Activated CD4-positive, alpha-beta memory T cell treated with anti-CD3 and anti-CD28 coated beads, Interleukin-2, amount 10 ng/mL, durations not matched to agents 7 days and 5 days (primary cell): ENCODE results near the gene MRPL53. TPM values are rescaled to one million over a fixed set of nuclear protein-coding genes. Genes with fewer than 3 reads are reported as not detected.

Source experiments
- CTCF ChIA-PET: fragments of 350-600 bp; sonication (Branson Sonifier 250); formaldehyde crosslinking; loops from one replicate; lab custom pipeline; 2021; ENCODE audit warnings: antibody characterized with exemption, inconsistent platforms; lab: Charles Lee
- POLR2A ChIA-PET: fragments of 350-600 bp; sonication (Branson Sonifier 250); formaldehyde crosslinking; loops from one replicate; lab custom pipeline; 2021; ENCODE audit warnings: antibody characterized with exemption; lab: Charles Lee
- DNase-seq: peaks from one replicate; pipeline ENCODE4 v3.0.0-alpha.2; 2020
- H3K27ac Mint-ChIP-seq: one replicate; pipeline ENCODE4 v1.8.0; 2021; ENCODE audit warnings: mild to moderate bottlenecking, mixed read lengths
- H3K27me3 Mint-ChIP-seq: one replicate; pipeline ENCODE4 v1.8.0; 2021; ENCODE audit warnings: mixed read lengths
- H3K36me3 Mint-ChIP-seq: one replicate; pipeline ENCODE4 v1.8.0; 2021; ENCODE audit warnings: low read depth, mixed read lengths
- H3K4me1 Mint-ChIP-seq: one replicate; pipeline ENCODE4 v1.8.0; 2021; ENCODE audit warnings: mixed read lengths
- H3K4me3 Mint-ChIP-seq: one replicate; pipeline ENCODE4 v1.8.0; 2021; ENCODE audit warnings: mild to moderate bottlenecking, mixed read lengths
- H3K9me3 Mint-ChIP-seq: one replicate; pipeline ENCODE4 v1.8.0; 2021; ENCODE audit warnings: mixed read lengths
- total RNA-seq, 2 experiments: library from RNA; stranded (reverse); gene quantifications; one replicate each; pipeline ENCODE4 v1.2.3, GENCODE V29; 2021

MRPL53 gene
- total RNA-seq, 2 experiments from 2014 or later = 115 to 126 TPM

DNA sequence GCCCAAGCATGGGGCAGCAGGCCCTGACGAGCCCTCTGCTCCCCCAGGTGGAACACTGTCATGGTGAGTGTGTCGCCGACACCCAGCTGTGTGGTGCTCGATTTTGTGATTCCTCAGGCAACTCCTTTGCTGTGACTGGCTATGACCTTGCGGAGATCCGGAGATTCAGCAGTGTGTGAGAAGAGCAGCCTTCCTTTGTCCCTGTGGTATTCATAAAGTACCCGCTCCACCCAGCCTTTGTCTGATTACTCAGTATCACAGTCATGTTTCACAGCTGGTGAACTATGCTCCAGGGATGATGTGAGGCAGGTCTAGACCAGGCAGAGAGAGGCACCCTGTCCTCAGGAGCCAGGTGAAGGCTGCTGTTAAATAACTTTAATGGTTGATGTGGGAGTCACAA lies 47.0 kb downstream of the MRPL53 start:
- Mint-ChIP-seq H3K27ac (no peak overlapping the region), H3K4me1 (peaks cover 25% of the 10 kb centered on the region), H3K36me3 (peaks cover 32% of the 10 kb centered on the region), H3K27me3 (no peaks in the 10 kb centered on the region), H3K9me3 (no peaks in the 10 kb centered on the region), H3K4me3 (no peak overlapping the region)
- ChIA-PET CTCF (no interaction called here), POLR2A (no interaction called here)
- no peak for DNase-seq

GRCh38 chr2:74424995-74425406 lies 47.5 kb downstream of the MRPL53 start:
- Mint-ChIP-seq H3K9me3 (no peaks in the 10 kb centered on the region), H3K36me3 (peaks cover 32% of the 10 kb centered on the region), H3K4me3 (no peak overlapping the region), H3K27ac (no peak overlapping the region), H3K27me3 (peaks cover 4% of the 10 kb centered on the region), H3K4me1 (peaks cover 29% of the 10 kb centered on the region)
- CTCF ChIA-PET = no interaction called here
- no peak for DNase-seq
- POLR2A ChIA-PET = interaction anchor here (0.6 kb wide), 1 partner anchor 120 kb away, joined by 3 read pairs; no protein-coding TSS in a partner anchor

DNA sequence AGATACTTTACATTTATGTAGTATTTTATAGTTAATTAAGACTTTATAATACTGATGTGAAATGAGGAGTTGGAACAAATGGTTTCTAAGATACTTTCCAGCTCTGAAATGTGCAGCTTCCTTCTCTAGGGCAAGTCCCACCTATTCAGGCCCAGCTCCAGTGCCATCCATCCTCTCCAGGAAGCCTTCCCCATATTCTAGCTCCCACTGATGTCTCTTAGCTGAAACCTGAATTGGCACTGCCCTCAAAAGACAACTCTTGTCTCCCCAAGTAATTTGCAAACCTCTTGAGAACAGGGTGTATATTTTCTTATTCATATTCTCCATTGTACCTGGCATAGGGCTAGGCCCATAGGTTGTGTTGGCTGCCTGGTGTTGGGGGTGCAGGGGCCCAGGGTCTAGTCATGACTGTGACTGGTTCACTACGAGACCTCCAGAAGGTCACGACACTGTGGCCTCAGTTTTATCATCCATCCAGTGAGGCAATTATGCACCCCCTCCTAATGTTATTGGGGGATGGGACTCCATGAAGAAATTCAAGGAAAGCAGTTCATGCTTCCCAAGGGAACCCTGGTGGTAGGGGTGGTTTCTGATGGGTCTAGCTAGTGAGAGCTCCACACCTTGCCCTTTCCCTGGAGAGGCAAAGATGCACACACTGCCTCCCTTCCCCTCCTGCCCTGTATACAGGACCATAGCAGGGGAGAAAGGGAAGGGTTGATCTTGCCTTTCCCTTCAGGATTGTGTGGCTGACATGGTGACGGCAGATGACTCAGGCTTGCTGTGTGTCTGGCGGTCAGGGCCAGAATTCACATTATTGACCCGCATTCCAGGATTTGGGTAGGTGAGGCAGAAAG lies 48.1 kb downstream of the MRPL53 start:
- ChIA-PET POLR2A (interaction anchor here (0.6 kb wide), 1 partner anchor 120 kb away, joined by 3 read pairs; no protein-coding TSS in a partner anchor), CTCF (no interaction called here)
- DNase-seq = no peak
- Mint-ChIP-seq H3K36me3 (peaks cover 32% of the 10 kb centered on the region), H3K4me3 (no peak overlapping the region), H3K27me3 (peaks cover 4% of the 10 kb centered on the region), H3K27ac (no peak overlapping the region), H3K4me1 (peaks cover 29% of the 10 kb centered on the region), H3K9me3 (no peaks in the 10 kb centered on the region)

GRCh38 chr2:74423231-74424095 lies 49.0 kb downstream of the MRPL53 start:
- Mint-ChIP-seq H3K27me3 (peaks cover 4% of the 10 kb centered on the region), H3K4me1 (peaks cover 29% of the 10 kb centered on the region), H3K27ac (peak overlapping the region; percentile 95), H3K36me3 (peaks cover 32% of the 10 kb centered on the region), H3K4me3 (peak overlapping the region; percentile 94), H3K9me3 (no peaks in the 10 kb centered on the region)
- ChIA-PET CTCF (interaction anchor here (3.1 kb wide), 1 partner anchor 30 kb away, joined by 23 read pairs; the partner anchor contains the start of gene INO80B), POLR2A (no interaction called here)
- no peak for DNase-seq

Other genes with a start within 250 kb of the MRPL53 start
- 1 to 10 TPM; 2.5 to 3.4 TPM for gene SLC4A5, start 129.3 kb downstream of the MRPL53 start, total RNA-seq
- gene DCTN1, start 92.4 kb downstream of the MRPL53 start, total RNA-seq = 10 to 100 TPM; 88.9 to 99.7 TPM
- gene C2orf81, start 51.1 kb downstream of the MRPL53 start, total RNA-seq = 1 to 10 TPM; 1.2 to 1.6 TPM
- gene WDR54, start 51.0 kb downstream of the MRPL53 start, total RNA-seq = 100 to 1,000 TPM; 102 to 105 TPM
- 1 to 10 TPM; 1.1 TPM for gene RTKN, start 30.7 kb downstream of the MRPL53 start, total RNA-seq
- gene INO80B, start 17.6 kb downstream of the MRPL53 start, total RNA-seq = 10 to 100 TPM; 39.8 to 40.3 TPM
- 10 to 100 TPM; 58.3 to 60.4 TPM for gene WBP1, start 14.2 kb downstream of the MRPL53 start, total RNA-seq
- 10 to 100 TPM; 70.3 to 73.1 TPM for gene MOGS, start 7.3 kb downstream of the MRPL53 start, total RNA-seq
- gene CCDC142, start 10.3 kb upstream of the MRPL53 start, total RNA-seq = 10 to 100 TPM; 20.9 to 25.0 TPM
- 10 to 100 TPM; 42.3 to 42.9 TPM for gene TTC31, start 10.4 kb upstream of the MRPL53 start, total RNA-seq
- gene LBX2, start 26.9 kb upstream of the MRPL53 start, total RNA-seq = 1 to 10 TPM; 1.2 to 1.8 TPM
- gene PCGF1, start 35.0 kb upstream of the MRPL53 start, total RNA-seq = 10 to 100 TPM; 23.0 to 31.4 TPM
- gene TLX2, start 41.8 kb upstream of the MRPL53 start, total RNA-seq = 1 to 10 TPM; 2.6 to 3.3 TPM
- gene DQX1, start 53.6 kb upstream of the MRPL53 start, total RNA-seq = under 1 TPM; 0.33 to 0.45 TPM
- 100 to 1,000 TPM; 118 to 119 TPM for gene AUP1, start 57.0 kb upstream of the MRPL53 start, total RNA-seq
- gene HTRA2, start 57.3 kb upstream of the MRPL53 start, total RNA-seq = 10 to 100 TPM; 49.2 to 51.1 TPM
- under 1 TPM; 0.60 to 0.70 TPM for gene LOXL3, start 81.3 kb upstream of the MRPL53 start, total RNA-seq
- gene DOK1, start 82.0 kb upstream of the MRPL53 start, total RNA-seq = 10 to 100 TPM; 45.2 to 46.8 TPM
- not detected for gene M1AP, start 175.7 kb upstream of the MRPL53 start, total RNA-seq
- gene SEMA4F, start 181.6 kb upstream of the MRPL53 start, total RNA-seq = 1 to 10 TPM; 6.6 to 8.2 TPM